Transverse colon (tissue), 4 donors: ENCODE measurements around the gene TRIM3.

Source experiments
- POLR2A ChIP-seq: fragments of 450-650 bp; IDR thresholded peaks from one replicate; pipeline ENCODE4 v1.6.1; 2016; ENCODE audit warnings: antibody characterized with exemption, mild to moderate bottlenecking, moderate library complexity
- POLR2AphosphoS5 ChIP-seq, 3 donors: sonication (generic); formaldehyde crosslinking; IDR thresholded peaks; one replicate each; pipeline ENCODE4 v1.6.1; 2016; ENCODE audit warnings: antibody characterized with exemption in 3 of 3
- TF ChIP-seq, protein P1 (sequence below), 5 experiments: fragments of 200-600 bp in 3 of 5; fragments of 450-650 bp in 2 of 5; sonication (generic) in 3 of 5; IDR thresholded peaks; 1 replicate in 2 of 5; 2 replicates in 3 of 5; pipeline ENCODE4 v1.5.1; 2016 to 2017; ENCODE audit warnings: antibody characterized with exemption in 5 of 5, inconsistent platforms in 3 of 5, mild to moderate bottlenecking in 2 of 5, moderate library complexity in 1 of 5

DNA sequence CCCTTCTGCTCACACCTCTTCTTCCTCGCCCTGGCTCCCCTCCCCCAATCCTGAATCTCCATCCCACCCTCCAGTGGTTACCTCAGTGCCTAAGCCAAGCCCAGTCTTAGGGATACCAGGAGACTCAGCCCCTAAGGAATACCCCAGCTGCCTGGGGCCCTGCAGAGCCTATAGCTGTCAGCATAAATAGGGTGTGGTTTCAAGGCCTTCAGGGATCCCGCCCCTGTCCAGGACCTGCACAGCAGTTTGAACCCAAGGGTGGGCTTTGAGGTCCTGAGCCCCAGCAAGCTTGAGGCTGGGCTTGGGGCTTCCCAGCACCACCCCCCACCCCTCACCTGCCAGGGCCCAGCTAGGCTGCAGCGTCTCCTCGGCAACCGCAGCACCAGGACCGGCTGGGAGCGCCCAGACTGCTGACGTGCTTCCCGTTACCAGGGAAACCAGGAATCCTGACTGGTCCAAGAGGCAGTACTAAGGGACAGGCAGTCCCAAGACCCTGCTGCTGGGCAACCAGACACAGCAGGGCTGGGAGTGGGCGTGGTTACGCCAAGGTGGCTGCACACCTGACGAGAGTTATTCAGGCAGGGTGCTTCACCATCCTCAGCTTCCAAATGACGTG lies 68.6 kb downstream of the TRIM3 start:
- TF ChIP-seq, protein P1, sequence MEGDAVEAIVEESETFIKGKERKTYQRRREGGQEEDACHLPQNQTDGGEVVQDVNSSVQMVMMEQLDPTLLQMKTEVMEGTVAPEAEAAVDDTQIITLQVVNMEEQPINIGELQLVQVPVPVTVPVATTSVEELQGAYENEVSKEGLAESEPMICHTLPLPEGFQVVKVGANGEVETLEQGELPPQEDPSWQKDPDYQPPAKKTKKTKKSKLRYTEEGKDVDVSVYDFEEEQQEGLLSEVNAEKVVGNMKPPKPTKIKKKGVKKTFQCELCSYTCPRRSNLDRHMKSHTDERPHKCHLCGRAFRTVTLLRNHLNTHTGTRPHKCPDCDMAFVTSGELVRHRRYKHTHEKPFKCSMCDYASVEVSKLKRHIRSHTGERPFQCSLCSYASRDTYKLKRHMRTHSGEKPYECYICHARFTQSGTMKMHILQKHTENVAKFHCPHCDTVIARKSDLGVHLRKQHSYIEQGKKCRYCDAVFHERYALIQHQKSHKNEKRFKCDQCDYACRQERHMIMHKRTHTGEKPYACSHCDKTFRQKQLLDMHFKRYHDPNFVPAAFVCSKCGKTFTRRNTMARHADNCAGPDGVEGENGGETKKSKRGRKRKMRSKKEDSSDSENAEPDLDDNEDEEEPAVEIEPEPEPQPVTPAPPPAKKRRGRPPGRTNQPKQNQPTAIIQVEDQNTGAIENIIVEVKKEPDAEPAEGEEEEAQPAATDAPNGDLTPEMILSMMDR (IDR thresholded peaks at IDR 0.05): no peak
- TF ChIP-seq POLR2A (no peak), POLR2AphosphoS5 (IDR thresholded peaks at IDR 0.05) (no peak)
